GM12864 (cell line): ENCODE measurements around the gene MTMR2.

Experiments
- DNase-seq: peaks from one replicate; pipeline ENCODE4 v3.0.0-alpha.2; 2011; ENCODE audit warnings: low read depth
- H3K4me3 ChIP-seq: 2 replicates; pipeline ENCODE4 v1.5.1; 2011; ENCODE audit warnings: mild to moderate bottlenecking, low read depth, low read length, control low read depth
- CTCF ChIP-seq: IDR thresholded peaks from 2 replicates; pipeline ENCODE4 v1.5.1; 2011; ENCODE audit warnings: low read depth, mild to moderate bottlenecking, moderate library complexity, low read length, control low read depth, inconsistent platforms; ENCODE audit errors: missing control alignments

MTMR2 gene

GRCh38 chr11:95913830-95914615, 9.9 kb downstream of the MTMR2 start:
- no peak overlapping the region for H3K4me3 ChIP-seq
- TF ChIP-seq CTCF, result no peak
- no peak for DNase-seq

GRCh38 chr11:95912902-95913560, 10.9 kb downstream of the MTMR2 start:
- no peak overlapping the region for H3K4me3 ChIP-seq
- DNase-seq, result no peak
- no peak for TF ChIP-seq CTCF

- no peak overlapping the region for H3K4me3 ChIP-seq
- no peak for TF ChIP-seq CTCF
- DNase-seq, result no peak
These were observed 12.5 kb downstream of the MTMR2 start for GRCh38 chr11:95911369-95911759.

GRCh38 chr11:95910638-95911368, 13.1 kb downstream of the MTMR2 start:
- TF ChIP-seq CTCF, result no peak
- H3K4me3 ChIP-seq, result no peak overlapping the region
- no peak for DNase-seq

GRCh38 chr11:95908826-95909225, 15.1 kb downstream of the MTMR2 start:
- TF ChIP-seq CTCF, result no peak
- DNase-seq, result no peak
- H3K4me3 ChIP-seq, result no peak overlapping the region

GRCh38 chr11:95907476-95907875, 16.4 kb downstream of the MTMR2 start:
- TF ChIP-seq CTCF, result no peak
- no peak for DNase-seq
- no peak overlapping the region for H3K4me3 ChIP-seq
